Ureter (tissue), 1 donor: ENCODE measurements around the gene BLMH. TPM values are rescaled to one million over a fixed set of nuclear protein-coding genes. Genes with fewer than 3 reads are reported as not detected.
"Not testable (repeated sequence)": the region's sequence is repeated elsewhere in the genome, so short reads cannot be mapped to it uniquely, and the experiment has no call there.

Source experiments
- DNase-seq: peaks from one replicate; pipeline ENCODE4 v3.0.0-alpha.2; 2020; ENCODE audit warnings: low spot score
- total RNA-seq: library from RNA; stranded (reverse); gene quantifications from one replicate; pipeline ENCODE4 v1.2.4, GENCODE V29; 2023
- donor health status: DM: yes; HTN: yes; CAD: no.

BLMH gene
- total RNA-seq, 1 donor from 2014 or later = 30.7 TPM

DNA sequence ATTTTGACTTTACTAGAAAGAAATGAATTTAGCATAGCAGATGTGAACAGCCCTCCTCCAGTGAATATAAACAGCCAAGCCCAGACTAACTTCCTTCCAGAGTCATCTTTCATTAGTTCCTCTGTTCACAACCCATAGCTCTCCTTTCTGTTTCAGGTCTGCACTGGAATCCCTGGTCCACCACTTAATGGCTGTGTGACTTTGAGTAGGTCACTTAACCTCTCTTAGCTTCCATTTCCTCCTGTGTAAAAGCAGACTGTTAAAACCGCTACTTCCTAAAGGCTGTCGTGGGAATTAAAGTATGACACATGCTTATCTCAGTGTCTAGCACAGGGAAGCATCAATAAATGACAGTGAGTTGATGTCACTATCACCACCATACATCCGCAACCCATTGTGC lies 63.7 kb downstream of the BLMH start:
- DNase-seq = no peak

GRCh38 chr17:30226878-30227277 lies 64.9 kb downstream of the BLMH start:
- no peak for DNase-seq

- DNase-seq = no peak
Measured at GRCh38 chr17:30225919-30226553, 65.7 kb downstream of the BLMH start.

- no peak for DNase-seq
Measured at GRCh38 chr17:30225112-30225511, 66.6 kb downstream of the BLMH start.

- DNase-seq = no peak
Measured at GRCh38 chr17:30224419-30224960, 67.3 kb downstream of the BLMH start.

DNA sequence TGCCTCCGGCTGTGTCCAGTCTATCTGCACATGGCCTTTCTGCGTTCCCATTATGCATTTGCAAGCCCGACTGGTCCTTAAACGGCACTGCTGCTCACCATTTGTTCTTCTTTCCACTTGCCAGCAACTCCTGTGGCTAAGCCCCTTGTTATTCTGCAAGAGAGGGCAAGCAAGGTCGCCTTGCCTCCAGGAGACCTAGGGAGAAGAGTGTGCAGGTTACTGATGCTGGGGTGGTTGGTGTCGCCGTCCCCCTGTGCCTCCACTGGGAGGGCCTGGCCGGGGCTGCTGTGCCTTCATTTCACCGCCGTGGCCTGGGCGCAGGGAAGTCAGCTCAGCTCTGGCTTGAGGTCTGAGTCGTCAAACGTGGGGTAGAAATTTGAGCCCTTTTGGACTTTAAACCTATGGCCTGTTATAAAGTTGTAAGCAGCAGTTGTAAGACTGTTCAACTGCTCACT lies 69.0 kb downstream of the BLMH start:
- DNase-seq = no peak

- DNase-seq = no peak
Measured at GRCh38 chr17:30222251-30222650, 69.5 kb downstream of the BLMH start.

- DNase-seq = no peak
Measured at GRCh38 chr17:30221346-30221745, 70.4 kb downstream of the BLMH start.

DNA sequence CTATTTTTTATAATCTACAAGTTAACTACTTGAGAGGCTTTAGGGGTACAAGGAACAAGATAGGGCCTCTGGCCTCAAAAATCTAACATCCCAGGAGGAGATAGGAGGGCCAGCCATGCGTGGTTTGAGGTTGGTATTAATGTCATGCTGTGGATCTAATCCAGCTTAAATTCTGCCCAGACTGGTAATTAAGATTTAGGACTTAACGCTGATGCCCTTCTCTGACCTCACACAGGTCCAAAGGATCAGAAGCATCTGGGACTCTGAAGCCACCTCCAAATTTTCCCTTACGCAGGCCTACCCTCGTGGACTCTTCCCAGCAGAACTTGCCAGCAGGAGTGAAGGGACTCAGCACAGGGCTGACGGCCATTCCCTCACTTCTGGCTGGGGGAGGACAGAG lies 71.3 kb downstream of the BLMH start:
- DNase-seq = no peak

DNA sequence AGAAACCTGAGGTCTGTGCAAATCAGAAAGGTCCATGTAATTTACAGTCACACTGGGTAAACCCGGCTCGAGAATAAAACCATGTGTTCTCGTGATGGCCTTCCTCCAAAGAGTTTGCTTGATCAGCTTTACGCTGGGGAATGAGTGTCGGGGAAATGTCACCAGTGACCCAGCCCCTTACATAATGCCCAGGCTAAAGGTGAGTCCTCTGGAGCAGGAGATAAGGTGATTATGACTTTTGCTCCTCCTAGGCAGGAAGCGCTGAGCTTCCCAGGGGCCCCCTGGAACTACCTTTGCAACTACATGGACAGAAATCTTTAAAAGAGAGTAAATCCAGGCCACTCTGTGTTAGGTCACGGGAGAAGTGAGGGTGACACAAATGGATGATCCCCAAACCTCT lies 71.9 kb downstream of the BLMH start:
- no peak for DNase-seq

GRCh38 chr17:30219315-30219714 lies 72.4 kb downstream of the BLMH start:
- DNase-seq = no peak

- DNase-seq = no peak
Measured at GRCh38 chr17:30218799-30219198, 72.9 kb downstream of the BLMH start.

DNA sequence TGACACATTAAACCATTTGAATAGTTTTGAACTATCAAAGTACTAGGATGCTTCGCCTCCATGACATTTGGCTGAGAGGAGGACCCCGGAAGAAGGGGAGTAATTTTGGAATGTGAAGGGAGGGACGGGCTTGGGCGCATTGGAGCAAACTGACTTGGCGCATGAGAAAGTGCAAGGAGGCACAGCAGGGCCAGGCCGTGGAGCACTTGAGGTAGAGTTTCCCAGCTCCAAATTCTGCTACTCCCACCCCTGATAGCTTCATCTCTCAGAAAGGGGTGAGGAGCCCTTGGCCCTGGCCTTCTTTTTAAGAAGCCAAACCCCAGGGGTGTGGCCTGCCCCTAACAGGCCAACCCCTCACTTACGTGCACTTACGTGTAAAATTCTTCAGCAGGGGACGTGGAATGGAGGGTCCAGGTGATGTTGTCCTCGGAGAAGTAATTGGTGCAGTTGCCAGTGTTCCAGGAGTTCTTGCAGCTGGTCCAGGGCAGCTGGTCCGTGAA lies 73.9 kb downstream of the BLMH start:
- DNase-seq = no peak

DNA sequence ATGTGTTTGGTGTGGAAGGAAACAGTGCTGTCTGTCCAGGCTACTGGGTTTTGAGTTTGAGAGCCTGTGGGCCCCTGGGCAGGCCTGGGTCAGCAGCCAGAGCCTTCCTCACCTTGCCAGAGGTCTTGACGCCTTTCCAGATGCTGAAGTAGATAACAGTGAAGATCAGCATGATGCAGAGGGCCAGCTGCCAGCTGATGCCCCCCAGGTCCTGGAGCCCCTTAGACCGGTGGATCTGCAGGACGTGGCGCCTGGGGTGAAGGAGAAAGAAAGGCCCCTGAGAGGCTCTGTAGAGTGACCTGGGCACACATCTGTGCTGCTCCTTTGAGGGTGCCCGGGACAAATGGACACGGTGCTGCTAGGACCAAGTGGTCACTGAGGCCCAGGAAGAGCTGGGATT lies 74.7 kb downstream of the BLMH start:
- no peak for DNase-seq

DNA sequence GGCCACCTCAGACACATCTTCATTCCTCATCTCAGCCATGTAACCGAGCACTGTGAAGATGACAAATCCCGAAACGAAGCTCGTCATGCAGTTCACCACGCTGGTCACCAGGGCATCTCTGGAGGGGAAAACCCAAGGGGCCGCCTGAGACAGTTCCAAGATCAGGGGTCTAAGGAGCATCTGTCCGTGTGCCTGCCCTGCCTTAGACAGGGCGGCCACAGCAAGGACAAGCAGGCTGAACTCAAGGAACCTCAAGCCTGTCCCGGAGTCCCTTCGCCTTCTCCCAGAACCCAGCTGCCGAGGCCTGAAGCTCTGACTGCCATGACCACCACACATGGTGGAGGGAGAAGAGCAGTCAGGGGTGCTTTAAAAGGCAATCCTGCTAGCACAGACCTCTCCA lies 79.0 kb downstream of the BLMH start:
- DNase-seq = no peak

DNA sequence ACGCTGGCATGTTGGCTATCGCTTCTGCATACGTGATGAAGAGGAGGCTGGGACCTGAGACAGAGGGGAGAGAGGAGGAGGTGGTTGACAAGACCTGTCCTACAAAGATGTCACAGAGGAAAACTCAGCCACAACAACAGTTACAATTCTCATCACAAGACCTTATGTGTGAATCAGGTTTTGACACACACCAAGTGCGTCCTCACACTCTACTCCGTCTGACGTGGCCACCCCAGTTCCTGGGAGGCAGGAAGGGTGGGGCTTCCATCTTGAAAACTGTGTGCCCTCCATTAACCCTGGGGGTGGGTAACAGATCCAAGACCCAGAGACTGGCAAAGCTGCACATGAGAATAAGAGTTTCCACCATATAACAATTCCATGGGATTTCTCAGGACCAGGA lies 80.4 kb downstream of the BLMH start:
- no peak for DNase-seq

DNA sequence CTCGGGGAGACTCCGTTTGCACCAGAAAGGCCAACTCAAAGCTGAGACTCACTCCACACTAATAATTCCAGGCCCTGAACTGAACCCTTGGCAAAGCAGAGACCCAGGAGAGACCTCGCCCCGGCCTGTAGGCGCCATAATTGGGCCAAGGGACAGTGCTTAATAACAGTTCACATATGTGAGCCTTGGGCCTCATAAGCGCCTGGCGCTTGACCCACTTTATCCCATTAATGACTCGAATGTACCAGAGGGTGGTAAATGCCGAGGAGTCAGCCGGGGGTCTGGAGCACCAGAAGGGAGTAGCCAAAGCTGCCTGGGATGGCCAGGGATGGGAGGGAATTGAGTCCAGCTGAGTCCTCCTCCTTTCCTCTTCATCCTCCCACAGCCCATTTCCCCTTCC lies 80.8 kb downstream of the BLMH start:
- no peak for DNase-seq

DNA sequence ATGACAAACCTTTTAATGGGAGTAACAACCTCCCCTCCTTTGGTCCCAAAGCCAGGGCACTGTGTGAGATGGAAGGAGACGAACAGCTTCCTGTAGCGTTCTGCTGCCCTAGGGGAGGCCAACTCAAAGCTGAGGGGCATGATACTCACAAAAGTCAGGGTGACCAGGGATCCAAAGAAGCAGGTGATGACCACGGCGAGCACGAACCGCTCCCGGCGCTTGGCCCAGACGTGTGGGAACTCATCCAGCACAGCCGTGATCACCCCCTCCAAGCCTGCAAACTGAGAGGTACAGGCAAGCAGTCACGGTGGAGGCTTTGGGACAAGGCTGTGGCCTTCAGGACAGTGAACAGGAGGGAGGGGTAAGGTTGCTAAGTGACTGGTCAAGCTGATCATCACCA lies 81.4 kb downstream of the BLMH start:
- DNase-seq = no peak

DNA sequence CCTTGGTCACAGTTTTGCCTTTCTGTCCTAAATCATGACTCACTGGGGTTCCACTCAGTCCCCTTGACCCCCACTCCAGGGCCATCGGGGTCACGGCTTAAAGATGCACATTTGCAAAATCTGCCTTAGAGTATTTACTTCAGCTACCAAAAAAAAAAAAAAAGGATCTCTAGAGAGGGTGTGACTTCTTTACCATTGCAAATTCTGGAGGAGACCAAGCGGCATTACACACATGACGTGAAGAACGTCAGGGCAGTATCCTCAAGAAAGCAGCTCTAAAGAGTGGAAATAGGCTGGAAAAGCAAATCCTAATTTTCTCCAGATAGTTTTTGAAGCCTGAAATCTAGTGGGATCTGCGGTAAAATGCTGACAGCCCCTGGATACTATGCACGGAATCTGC lies 81.8 kb downstream of the BLMH start:
- no peak for DNase-seq

DNA sequence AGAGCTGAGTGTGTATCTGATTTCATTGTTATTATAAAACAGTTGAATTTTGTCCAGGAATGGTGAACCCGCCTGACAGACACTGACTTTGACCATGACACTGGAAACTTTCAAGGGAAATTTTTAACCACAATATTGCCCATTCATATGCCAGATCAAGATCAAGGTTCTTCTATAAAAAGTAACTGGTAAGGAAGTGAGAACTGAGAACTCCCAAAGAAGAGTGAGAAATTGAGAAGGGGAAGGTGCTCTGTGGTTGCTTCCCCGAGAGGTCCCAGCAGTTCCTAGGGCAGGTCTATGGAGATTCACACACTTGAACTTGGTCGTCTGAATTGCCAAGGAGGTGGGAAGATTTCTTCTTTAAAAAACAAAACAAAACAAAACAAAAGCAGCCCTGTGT lies 83.5 kb downstream of the BLMH start:
- DNase-seq = no peak

DNA sequence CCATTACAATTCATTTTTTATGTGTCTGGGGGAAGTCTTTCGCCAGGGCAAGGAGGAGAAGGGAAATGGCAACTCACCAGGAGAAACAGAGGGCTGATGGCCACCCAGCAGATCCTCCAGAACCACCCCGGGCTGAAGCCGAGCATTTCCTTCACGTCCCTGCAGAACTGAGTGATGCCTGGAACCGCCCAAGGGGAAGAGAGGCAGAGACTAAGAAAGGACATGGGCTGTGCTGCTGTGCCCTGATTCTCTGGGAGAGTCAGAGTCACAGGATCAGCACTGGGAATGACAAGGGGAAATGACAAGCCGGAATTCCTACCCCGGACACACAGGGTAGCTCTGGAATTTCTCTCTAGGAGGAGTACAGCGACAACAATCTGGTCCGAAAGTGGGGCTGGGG lies 84.1 kb downstream of the BLMH start:
- DNase-seq = no peak

- no peak for DNase-seq
Measured at GRCh38 chr17:30203471-30203981, 88.2 kb downstream of the BLMH start.

- not testable (repeated sequence) for DNase-seq
Measured at GRCh38 chr17:30200656-30201055, 91.1 kb downstream of the BLMH start.

GRCh38 chr17:30200106-30200505 lies 91.6 kb downstream of the BLMH start:
- no peak for DNase-seq
